Left ventricle myocardium inferior (tissue), 1 donor: ENCODE data around the gene POMT1. TPM values are rescaled to one million over a fixed set of nuclear protein-coding genes. Genes with fewer than 3 reads are reported as not detected.

Experiments used
- DNase-seq: peaks from one replicate; pipeline ENCODE4 v3.0.0-alpha.2; 2020
- H3K27ac ChIP-seq: fragments of 200-600 bp; replicated peaks from 2 replicates; pipeline ENCODE4 v1.8.0; 2021
- H3K27me3 ChIP-seq: fragments of 200-600 bp; 2 replicates; pipeline ENCODE4 v1.8.0; 2021; ENCODE audit warnings: low read depth
- H3K36me3 ChIP-seq: fragments of 200-600 bp; 2 replicates; pipeline ENCODE4 v1.8.0; 2021
- H3K4me1 ChIP-seq: fragments of 200-600 bp; 2 replicates; pipeline ENCODE4 v1.8.0; 2021
- H3K4me3 ChIP-seq: fragments of 200-600 bp; 2 replicates; pipeline ENCODE4 v1.8.0; 2021; ENCODE audit warnings: mild to moderate bottlenecking, moderate library complexity
- H3K9me3 ChIP-seq: fragments of 200-600 bp; replicated peaks from 2 replicates; pipeline ENCODE4 v1.8.0; 2021
- intact Hi-C: fragments of 100-400 bp; cut with micrococcal nuclease; formaldehyde crosslinking; loops from one replicate; pipeline ENCODE4 v1.11.0; 2022
- total RNA-seq: library from RNA; stranded (reverse); fragmentation: NEBNext Ultra II Directional; extraction: Animal tissue kit (Norgen Biotek cat#: 25700); gene quantifications from one replicate; pipeline ENCODE4 v1.2.1, GENCODE V29; 2021
- TF ChIP-seq, protein P1 (sequence below): fragments of 200-600 bp; IDR thresholded peaks from 2 replicates; pipeline ENCODE4 v1.8.0; 2021; ENCODE audit warnings: antibody characterized with exemption, mild to moderate bottlenecking, borderline replicate concordance
- donor health status: DM: no; HTN: yes; CAD: no; lungs with severe emphysema.

The POMT1 gene
- total RNA-seq, 1 donor from 2014 or later: 19.3 TPM

DNA sequence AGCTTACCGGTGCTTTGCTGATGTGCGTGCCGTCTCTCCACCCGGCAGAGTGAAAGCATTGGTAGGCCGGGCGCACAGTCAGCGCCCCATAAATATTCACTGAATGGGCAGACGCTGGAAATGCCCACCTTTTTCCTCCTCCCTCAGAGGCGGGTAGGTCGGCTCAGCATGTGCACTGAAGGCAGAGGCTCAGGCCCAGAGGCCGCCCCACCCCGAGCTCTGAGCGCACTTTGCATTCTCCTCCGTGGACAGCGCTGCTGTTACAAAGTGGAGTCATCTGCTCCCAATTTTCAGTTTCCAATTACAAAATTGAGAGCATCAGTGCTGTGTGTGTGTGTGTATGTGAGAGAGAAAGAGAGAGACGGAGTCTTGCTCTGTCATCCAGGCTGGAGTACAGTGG is 17.8 kb downstream of the POMT1 start:
- DNase-seq: no peak
- Histone ChIP-seq H3K27me3 (no peaks in the 10 kb centered on the region), H3K27ac (no peak overlapping the region), H3K4me3 (no peak overlapping the region), H3K36me3 (peaks cover 84% of the 10 kb centered on the region), H3K4me1 (peaks cover 28% of the 10 kb centered on the region), H3K9me3 (no peaks in the 10 kb centered on the region)
- intact Hi-C loops: no loop called here
- TF ChIP-seq, protein P1, sequence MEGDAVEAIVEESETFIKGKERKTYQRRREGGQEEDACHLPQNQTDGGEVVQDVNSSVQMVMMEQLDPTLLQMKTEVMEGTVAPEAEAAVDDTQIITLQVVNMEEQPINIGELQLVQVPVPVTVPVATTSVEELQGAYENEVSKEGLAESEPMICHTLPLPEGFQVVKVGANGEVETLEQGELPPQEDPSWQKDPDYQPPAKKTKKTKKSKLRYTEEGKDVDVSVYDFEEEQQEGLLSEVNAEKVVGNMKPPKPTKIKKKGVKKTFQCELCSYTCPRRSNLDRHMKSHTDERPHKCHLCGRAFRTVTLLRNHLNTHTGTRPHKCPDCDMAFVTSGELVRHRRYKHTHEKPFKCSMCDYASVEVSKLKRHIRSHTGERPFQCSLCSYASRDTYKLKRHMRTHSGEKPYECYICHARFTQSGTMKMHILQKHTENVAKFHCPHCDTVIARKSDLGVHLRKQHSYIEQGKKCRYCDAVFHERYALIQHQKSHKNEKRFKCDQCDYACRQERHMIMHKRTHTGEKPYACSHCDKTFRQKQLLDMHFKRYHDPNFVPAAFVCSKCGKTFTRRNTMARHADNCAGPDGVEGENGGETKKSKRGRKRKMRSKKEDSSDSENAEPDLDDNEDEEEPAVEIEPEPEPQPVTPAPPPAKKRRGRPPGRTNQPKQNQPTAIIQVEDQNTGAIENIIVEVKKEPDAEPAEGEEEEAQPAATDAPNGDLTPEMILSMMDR: no peak

DNA sequence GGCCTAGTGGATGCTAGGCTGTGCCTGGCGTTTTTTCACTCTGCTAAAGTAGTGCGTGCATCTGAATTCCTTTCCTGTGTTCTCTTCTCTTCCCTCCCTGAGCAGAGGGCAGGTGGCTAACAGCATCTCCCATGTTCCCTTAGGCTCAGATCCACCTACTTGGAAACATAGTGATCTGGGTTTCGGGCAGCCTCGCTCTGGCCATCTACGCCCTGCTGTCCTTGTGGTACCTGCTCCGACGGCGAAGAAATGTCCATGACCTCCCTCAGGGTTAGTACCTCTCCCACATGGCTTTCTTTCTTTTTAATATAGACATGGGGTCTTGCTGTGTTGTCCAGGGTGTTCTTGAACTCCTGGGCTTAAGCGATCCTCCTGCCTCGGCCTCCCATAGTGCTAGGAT is 18.5 kb downstream of the POMT1 start:
- Histone ChIP-seq H3K27ac (no peak overlapping the region), H3K4me1 (peaks cover 28% of the 10 kb centered on the region), H3K4me3 (no peak overlapping the region), H3K36me3 (peaks cover 90% of the 10 kb centered on the region), H3K9me3 (no peaks in the 10 kb centered on the region), H3K27me3 (no peaks in the 10 kb centered on the region)
- DNase-seq: no peak
- TF ChIP-seq, protein P1: no peak
- intact Hi-C loops: no loop called here

- Histone ChIP-seq H3K9me3 (no peaks in the 10 kb centered on the region), H3K27me3 (no peaks in the 10 kb centered on the region), H3K4me3 (no peak overlapping the region), H3K36me3 (peaks cover 90% of the 10 kb centered on the region), H3K4me1 (peaks cover 28% of the 10 kb centered on the region), H3K27ac (no peak overlapping the region)
- no peak for DNase-seq
- intact Hi-C loops: no loop called here
- TF ChIP-seq, protein P1: no peak
These were observed 19.1 kb downstream of the POMT1 start for GRCh38 chr9:131521822-131522221.

- intact Hi-C loops: no loop called here
- H3K27me3 ChIP-seq: no peaks in the 10 kb centered on the region
- no peak overlapping the region for H3K4me3 ChIP-seq
- peaks cover 23% of the 10 kb centered on the region for H3K4me1 ChIP-seq
- no peak overlapping the region for H3K27ac ChIP-seq
- H3K9me3 ChIP-seq: no peaks in the 10 kb centered on the region
- DNase-seq: no peak
- TF ChIP-seq, protein P1: no peak
- H3K36me3 ChIP-seq: peaks cover 93% of the 10 kb centered on the region
These were observed 19.8 kb downstream of the POMT1 start for GRCh38 chr9:131522257-131523085.

- no peak for DNase-seq
- peaks cover 19% of the 10 kb centered on the region for H3K4me1 ChIP-seq
- TF ChIP-seq, protein P1: no peak
- no peaks in the 10 kb centered on the region for H3K9me3 ChIP-seq
- H3K36me3 ChIP-seq: peaks cover 98% of the 10 kb centered on the region
- no peak overlapping the region for H3K27ac ChIP-seq
- intact Hi-C loops: no loop called here
- no peak overlapping the region for H3K4me3 ChIP-seq
- no peaks in the 10 kb centered on the region for H3K27me3 ChIP-seq
These were observed 20.3 kb downstream of the POMT1 start for GRCh38 chr9:131523086-131523388.
